Keratinocyte (primary cell): Measurements from ENCODE around the gene SCCPDH.
"Not testable (repeated sequence)": the region's sequence is repeated elsewhere in the genome, so short reads cannot be mapped to it uniquely, and the experiment has no call there.

Experiments
- CTCF ChIP-seq, 3 experiments: IDR thresholded peaks in 1 of 3; conservative IDR thresholded peaks in 1 of 3; optimal IDR thresholded peaks in 1 of 3; 2 replicates in 2 of 3; 3 replicates in 1 of 3; pipeline versions ENCODE3 to v1.5.1; 2011; ENCODE audit warnings: low read length in 3 of 3, mild to moderate bottlenecking in 3 of 3, moderate library complexity in 2 of 3, control low read depth in 1 of 3, inconsistent platforms in 1 of 3; ENCODE audit not compliant: insufficient read depth in 2 of 3; ENCODE audit errors: extremely low read depth in 1 of 3
- EZH2 ChIP-seq: IDR thresholded peaks from one replicate; pipeline ENCODE4 v1.6.1; 2012; ENCODE audit warnings: inconsistent platforms, mild to moderate bottlenecking, low read length, moderate library complexity

GRCh38 chr1:246746155-246746554 lies 21.9 kb downstream of the SCCPDH start:
- TF ChIP-seq EZH2; CTCF (optimal IDR thresholded peaks at IDR 0.05 in 1 of 3, IDR thresholded peaks at IDR 0.05 in 1 of 3, conservative IDR thresholded peaks at IDR 0.05 in 1 of 3; ENCODE audit: extremely low read depth in 1 of 3, insufficient read depth in 2 of 3, low read length in 3 of 3): not testable (repeated sequence)
